ENCODE data around the gene PXDN. TPM values are rescaled to one million over a fixed set of nuclear protein-coding genes. Genes with fewer than 3 reads are reported as not detected.

Gene PXDN
- total and polyA plus RNA-seq, 2 of the 4 experiments (the other 2 are of a cell fraction) = 153 to 332 TPM

DNA sequence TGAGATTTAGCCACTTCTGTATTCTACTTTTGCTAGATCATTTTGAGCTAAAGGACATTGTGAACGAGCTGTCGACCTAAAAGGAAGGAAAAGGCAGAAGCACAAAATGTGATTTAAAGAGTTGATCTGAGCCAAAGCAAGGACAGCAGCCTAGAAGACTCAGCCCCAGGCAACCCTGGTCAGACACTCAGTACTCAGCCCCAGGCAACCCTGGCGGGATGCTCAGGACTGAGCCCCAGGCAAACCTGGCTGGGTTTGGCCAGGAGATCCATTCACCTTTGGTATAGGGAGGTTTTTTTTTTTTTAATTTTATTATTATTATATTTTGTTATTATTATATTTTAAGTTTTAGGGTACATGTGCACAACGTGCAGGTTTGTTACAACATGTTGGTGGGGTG lies 34.3 kb upstream of the PXDN start:
- H3K4me1 ChIP-seq (ENCODE audit: control insufficient read depth, insufficient read depth, low read length) = no peaks in the 10 kb centered on the region
- no peak overlapping the region for H3K27ac ChIP-seq (ENCODE audit: insufficient read depth, low read length)
- H2BK15ac ChIP-seq (ENCODE audit: low read depth, low read length) = no peak overlapping the region
- H4K5ac ChIP-seq (ENCODE audit: low read depth, low read length) = no peak overlapping the region
- dilution Hi-C loops (cut with HindIII; ENCODE audit: low sequenced_read_pairs, unreplicated experiment) (no loop called here), in situ Hi-C loops (cut with MboI; ENCODE audit: low sequenced_read_pairs) (no loop called here), intact Hi-C loops (cut with micrococcal nuclease) (no loop called here)
- no peaks in the 10 kb centered on the region for H3K79me1 ChIP-seq (ENCODE audit: low read depth in 1 of 2, low read length in 2 of 2)
- DNase-seq = no peak
- H3K4ac ChIP-seq (ENCODE audit: low read depth, low read length) = no peak overlapping the region
- H4K91ac ChIP-seq (ENCODE audit: insufficient read depth, low read depth, low read length) = no peak overlapping the region
- H2BK20ac ChIP-seq (ENCODE audit: low read depth, low read length) = no peak overlapping the region
- H4K20me1 ChIP-seq (ENCODE audit: insufficient read depth, low read length) = no peaks in the 10 kb centered on the region
- no peak overlapping the region for H3K4me2 ChIP-seq (ENCODE audit: low read depth, low read length)
- no peak overlapping the region for H2BK5ac ChIP-seq (ENCODE audit: low read depth, low read length, poor library complexity, severe bottlenecking)
- H3K4me3 ChIP-seq (ENCODE audit: insufficient read depth, low read depth, low read length) = no peak overlapping the region
- no peaks in the 10 kb centered on the region for H3K9me1 ChIP-seq (ENCODE audit: insufficient read depth, low read length)
- ChIA-PET CTCF (interaction anchor here (0.5 to 1.4 kb wide), 4 partner anchors 9 to 1782 kb away, joined by 3 to 6 read pairs (median 3); no protein-coding TSS in a partner anchor), POLR2A (ENCODE audit: unreplicated experiment) (no interaction called here)
- no CpG with 5 or more reads among the region's 4 CpGs for WGBS, 2 experiments (ENCODE audit: extremely low coverage in 2 of 2, insufficient read length in 1 of 2)
- H4K8ac ChIP-seq (ENCODE audit: low read depth in 2 of 2, low read length in 2 of 2) = no peak overlapping the region
- no peak overlapping the region for H2AFZ ChIP-seq (replicated peaks; ENCODE audit: low read length, poor library complexity)
- no TSS peak for BruUV-seq (replicated peaks)
- H3K9ac ChIP-seq (ENCODE audit: low read depth, low read length) = no peak overlapping the region
- no peak for TF ChIP-seq RCOR1 (IDR thresholded peaks at IDR 0.05; ENCODE audit: insufficient replicate concordance, low read length)
- TF ChIP-seq, protein P1, sequence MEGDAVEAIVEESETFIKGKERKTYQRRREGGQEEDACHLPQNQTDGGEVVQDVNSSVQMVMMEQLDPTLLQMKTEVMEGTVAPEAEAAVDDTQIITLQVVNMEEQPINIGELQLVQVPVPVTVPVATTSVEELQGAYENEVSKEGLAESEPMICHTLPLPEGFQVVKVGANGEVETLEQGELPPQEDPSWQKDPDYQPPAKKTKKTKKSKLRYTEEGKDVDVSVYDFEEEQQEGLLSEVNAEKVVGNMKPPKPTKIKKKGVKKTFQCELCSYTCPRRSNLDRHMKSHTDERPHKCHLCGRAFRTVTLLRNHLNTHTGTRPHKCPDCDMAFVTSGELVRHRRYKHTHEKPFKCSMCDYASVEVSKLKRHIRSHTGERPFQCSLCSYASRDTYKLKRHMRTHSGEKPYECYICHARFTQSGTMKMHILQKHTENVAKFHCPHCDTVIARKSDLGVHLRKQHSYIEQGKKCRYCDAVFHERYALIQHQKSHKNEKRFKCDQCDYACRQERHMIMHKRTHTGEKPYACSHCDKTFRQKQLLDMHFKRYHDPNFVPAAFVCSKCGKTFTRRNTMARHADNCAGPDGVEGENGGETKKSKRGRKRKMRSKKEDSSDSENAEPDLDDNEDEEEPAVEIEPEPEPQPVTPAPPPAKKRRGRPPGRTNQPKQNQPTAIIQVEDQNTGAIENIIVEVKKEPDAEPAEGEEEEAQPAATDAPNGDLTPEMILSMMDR (conservative IDR thresholded peaks at IDR 0.05; ENCODE audit: low read depth, low read length) = no peak
- TF ChIP-seq SMC3 (IDR thresholded peaks at IDR 0.05; ENCODE audit: low read depth, low read length) = no peak
- no peak overlapping the region for H2AK9ac ChIP-seq (replicated peaks; ENCODE audit: low read depth, low read length, poor library complexity)
- no peak overlapping the region for H3K23ac ChIP-seq (ENCODE audit: low read depth, low read length)
- H2AK5ac ChIP-seq (ENCODE audit: low read depth, low read length) = no peak overlapping the region
- H3K56ac ChIP-seq (ENCODE audit: extremely low read depth, insufficient read depth, low read length) = no peak overlapping the region
- H3K27me3 ChIP-seq (ENCODE audit: control insufficient read depth, insufficient read depth, low read length) = no peaks in the 10 kb centered on the region; the same call in none of the 2 replicates
- no peak overlapping the region for H2BK120ac ChIP-seq (ENCODE audit: low read depth, low read length)
- H3K14ac ChIP-seq (replicated peaks; ENCODE audit: low read depth, low read length) = no peak overlapping the region
- no peaks in the 10 kb centered on the region for H3K9me3 ChIP-seq (ENCODE audit: control insufficient read depth, insufficient read depth, low read length)
- no peak overlapping the region for H3K18ac ChIP-seq (ENCODE audit: low read depth, low read length)
- no peaks in the 10 kb centered on the region for H3K36me3 ChIP-seq (ENCODE audit: control insufficient read depth, insufficient read depth, low read length)
- ATAC-seq (ENCODE audit: low read depth) = no peak
